Measurements from ENCODE around the gene HOXD1. TPM values are rescaled to one million over a fixed set of nuclear protein-coding genes. Genes with fewer than 3 reads are reported as not detected.
A peak's percentile ranks its signal among the peaks of the same experiment; 100 is the strongest.

The HOXD1 gene
- total RNA-seq, 1 experiment from 2014 or later = not detected

- peaks cover 21% of the 10 kb centered on the region; the same call in 1 of the 2 replicates for H3K27me3 ChIP-seq (ENCODE audit: insufficient read depth, low read depth)
- no peaks in the 10 kb centered on the region for H3K9me2 ChIP-seq (ENCODE audit: insufficient read depth)
- no peak for TF ChIP-seq EZH2 (IDR thresholded peaks at IDR 0.05; ENCODE audit: low read depth)
- no peak for TF ChIP-seq CTCF (conservative IDR thresholded peaks at IDR 0.05)
- H3K36me3 ChIP-seq (ENCODE audit: low read depth) = no peaks in the 10 kb centered on the region
- DNase-seq = no peak
- no peaks in the 10 kb centered on the region for H3K9me3 ChIP-seq (ENCODE audit: insufficient read depth, low read depth)
- no TSS peak for BruUV-seq (replicated peaks)
- H3F3A ChIP-seq (ENCODE audit: insufficient read depth, low read depth) = no peaks in the 10 kb centered on the region
- ChIA-PET POLR2A (ENCODE audit: unreplicated experiment) (no interaction called here), CTCF (interaction anchor here (0.6 to 1.7 kb wide), 9 partner anchors 254 to 595 kb away, joined by 4 to 23 read pairs (median 6); no protein-coding TSS in a partner anchor)
- no peak overlapping the region for H3K4me3 ChIP-seq
- no peak overlapping the region for H3K4me2 ChIP-seq
- H3K4me1 ChIP-seq (replicated peaks; ENCODE audit: insufficient read depth) = no peaks in the 10 kb centered on the region
- no peaks in the 10 kb centered on the region for H4K20me1 ChIP-seq (ENCODE audit: insufficient read depth)
- H2AFZ ChIP-seq = no peak overlapping the region
- intact Hi-C loops (cut with micrococcal nuclease; ENCODE audit: unreplicated experiment) = loop anchor here (2.0 to 5.0 kb wide), 2 partner anchors 415 to 1007 kb away; no protein-coding TSS in a partner anchor
- no peak overlapping the region for H3K27ac ChIP-seq
- no peaks in the 10 kb centered on the region for H3K79me2 ChIP-seq (ENCODE audit: low read depth)
These were observed 48.6 kb upstream of the HOXD1 start for GRCh38 chr2:176139661-176140512.

- Histone ChIP-seq H3K27me3 (ENCODE audit: insufficient read depth, low read depth) (peaks cover 29% of the 10 kb centered on the region; the same call in 1 of the 2 replicates), H2AFZ (no peak overlapping the region), H4K20me1 (ENCODE audit: insufficient read depth) (no peaks in the 10 kb centered on the region), H3K9me2 (ENCODE audit: insufficient read depth) (no peaks in the 10 kb centered on the region), H3K79me2 (ENCODE audit: low read depth) (no peaks in the 10 kb centered on the region), H3K4me1 (replicated peaks; ENCODE audit: insufficient read depth) (no peaks in the 10 kb centered on the region), H3K9me3 (ENCODE audit: insufficient read depth, low read depth) (no peaks in the 10 kb centered on the region), H3K4me3 (no peak overlapping the region), H3K36me3 (ENCODE audit: low read depth) (no peaks in the 10 kb centered on the region), H3K27ac (no peak overlapping the region), H3F3A (ENCODE audit: insufficient read depth, low read depth) (no peaks in the 10 kb centered on the region), H3K4me2 (no peak overlapping the region)
- peak in 1 of 2 experiments; percentile 60 for DNase-seq
- BruUV-seq (replicated peaks) = no TSS peak
- intact Hi-C loops (cut with micrococcal nuclease; ENCODE audit: unreplicated experiment) = loop anchor here (2.0 to 5.0 kb wide), 2 partner anchors 414 to 1007 kb away; no protein-coding TSS in a partner anchor
- ChIA-PET CTCF (interaction anchor here (0.6 to 1.7 kb wide), 9 partner anchors 254 to 594 kb away, joined by 4 to 23 read pairs (median 6); no protein-coding TSS in a partner anchor), POLR2A (ENCODE audit: unreplicated experiment) (interaction anchor here (0.7 kb wide), 1 partner anchor 1007 kb away, joined by 3 read pairs; no protein-coding TSS in a partner anchor)
- TF ChIP-seq EZH2 (IDR thresholded peaks at IDR 0.05; ENCODE audit: low read depth) = no peak
- peak; percentile 44 for TF ChIP-seq CTCF (conservative IDR thresholded peaks at IDR 0.05)
These were observed 47.8 kb upstream of the HOXD1 start for GRCh38 chr2:176140513-176141317.

- Histone ChIP-seq H3K4me2 (no peak overlapping the region), H3F3A (ENCODE audit: insufficient read depth, low read depth) (no peaks in the 10 kb centered on the region), H3K9me2 (ENCODE audit: insufficient read depth) (no peaks in the 10 kb centered on the region), H3K27ac (no peak overlapping the region), H4K20me1 (ENCODE audit: insufficient read depth) (no peaks in the 10 kb centered on the region), H3K27me3 (ENCODE audit: insufficient read depth, low read depth) (peaks cover 45% of the 10 kb centered on the region), H2AFZ (no peak overlapping the region), H3K4me1 (replicated peaks; ENCODE audit: insufficient read depth) (no peaks in the 10 kb centered on the region), H3K36me3 (ENCODE audit: low read depth) (no peaks in the 10 kb centered on the region), H3K79me2 (ENCODE audit: low read depth) (no peaks in the 10 kb centered on the region), H3K9me3 (ENCODE audit: insufficient read depth, low read depth) (no peaks in the 10 kb centered on the region), H3K4me3 (no peak overlapping the region)
- TF ChIP-seq CTCF (conservative IDR thresholded peaks at IDR 0.05) (no peak), EZH2 (IDR thresholded peaks at IDR 0.05; ENCODE audit: low read depth) (no peak)
- DNase-seq = no peak
- BruUV-seq (replicated peaks) = no TSS peak
- intact Hi-C loops (cut with micrococcal nuclease; ENCODE audit: unreplicated experiment) = loop anchor here (5.0 kb wide), 1 partner anchor 1005 kb away; no protein-coding TSS in a partner anchor
- CTCF ChIA-PET = no interaction called here
- POLR2A ChIA-PET (ENCODE audit: unreplicated experiment) = no interaction called here
These were observed 46.2 kb upstream of the HOXD1 start for GRCh38 chr2:176142281-176142680.
